Activated CD4-positive, alpha-beta T cell treated with anti-CD3 and anti-CD28 coated beads, Interleukin-2, amount 10 ng/mL, durations not matched to agents 7 days and 5 days (primary cell): ENCODE data around the gene SELPLG. TPM values are rescaled to one million over a fixed set of nuclear protein-coding genes. Genes with fewer than 3 reads are reported as not detected.
"Not testable (repeated sequence)": the region's sequence is repeated elsewhere in the genome, so short reads cannot be mapped to it uniquely, and the experiment has no call there.

Source experiments
- CTCF ChIA-PET: fragments of 350-600 bp; sonication (Branson Sonifier 250); formaldehyde crosslinking; loops from one replicate; lab custom pipeline; 2021; ENCODE audit warnings: antibody characterized with exemption; lab: Charles Lee
- POLR2A ChIA-PET: fragments of 350-600 bp; sonication (Branson Sonifier 250); formaldehyde crosslinking; loops from one replicate; lab custom pipeline; 2021; ENCODE audit warnings: antibody characterized with exemption; lab: Charles Lee
- DNase-seq: peaks from one replicate; pipeline ENCODE4 v3.0.0-alpha.2; 2020
- H3K27ac Mint-ChIP-seq: one replicate; pipeline ENCODE4 v1.8.0; 2021; ENCODE audit warnings: mild to moderate bottlenecking, moderate library complexity, mixed read lengths
- H3K27me3 Mint-ChIP-seq: one replicate; pipeline ENCODE4 v1.8.0; 2021; ENCODE audit warnings: mixed read lengths
- H3K36me3 Mint-ChIP-seq: one replicate; pipeline ENCODE4 v1.8.0; 2021; ENCODE audit warnings: low read depth, mixed read lengths
- H3K4me1 Mint-ChIP-seq: one replicate; pipeline ENCODE4 v1.8.0; 2021; ENCODE audit warnings: mixed read lengths
- H3K4me3 Mint-ChIP-seq: one replicate; pipeline ENCODE4 v1.8.0; 2021; ENCODE audit warnings: mild to moderate bottlenecking, moderate library complexity, mixed read lengths
- H3K9me3 Mint-ChIP-seq: one replicate; pipeline ENCODE4 v1.8.0; 2021; ENCODE audit warnings: mixed read lengths
- total RNA-seq, 2 experiments: library from RNA; stranded (reverse); gene quantifications; one replicate each; pipeline ENCODE4 v1.2.3, GENCODE V29; 2021

SELPLG gene
- total RNA-seq, 2 experiments from 2014 or later: 207 to 214 TPM

- H3K27ac Mint-ChIP-seq: no peak overlapping the region
- POLR2A ChIA-PET: no interaction called here
- H3K36me3 Mint-ChIP-seq: no peaks in the 10 kb centered on the region
- no peaks in the 10 kb centered on the region for H3K27me3 Mint-ChIP-seq
- H3K4me3 Mint-ChIP-seq: no peak overlapping the region
- no peaks in the 10 kb centered on the region for H3K9me3 Mint-ChIP-seq
- CTCF ChIA-PET: interaction anchor here (1.2 to 3.3 kb wide), 2 partner anchors 24 to 28 kb away, joined by 3 to 17 read pairs; no protein-coding TSS in a partner anchor
- DNase-seq: no peak
- peaks cover 25% of the 10 kb centered on the region for H3K4me1 Mint-ChIP-seq
Observed at GRCh38 chr12:108667349-108667748, 33.7 kb upstream of the SELPLG start.

- H3K27ac Mint-ChIP-seq: no peak overlapping the region
- no peaks in the 10 kb centered on the region for H3K36me3 Mint-ChIP-seq
- ChIA-PET CTCF (interaction anchor here (1.2 to 3.3 kb wide), 8 partner anchors 14 to 436 kb away, joined by 3 to 17 read pairs (median 4); no protein-coding TSS in a partner anchor), POLR2A (no interaction called here)
- H3K4me1 Mint-ChIP-seq: peaks cover 25% of the 10 kb centered on the region
- no peak for DNase-seq
- H3K27me3 Mint-ChIP-seq: no peaks in the 10 kb centered on the region
- H3K9me3 Mint-ChIP-seq: no peaks in the 10 kb centered on the region
- H3K4me3 Mint-ChIP-seq: no peak overlapping the region
Observed at GRCh38 chr12:108666401-108666881, 32.7 kb upstream of the SELPLG start.

GRCh38 chr12:108665608-108666202 lies 32.0 kb upstream of the SELPLG start:
- Mint-ChIP-seq H3K27ac (no peak overlapping the region), H3K9me3 (no peaks in the 10 kb centered on the region), H3K27me3 (no peaks in the 10 kb centered on the region), H3K36me3 (no peaks in the 10 kb centered on the region), H3K4me1 (peaks cover 25% of the 10 kb centered on the region), H3K4me3 (no peak overlapping the region)
- ChIA-PET CTCF (interaction anchor here (0.7 to 3.3 kb wide), 15 partner anchors 13 to 436 kb away, joined by 3 to 17 read pairs (median 4); partner anchors contain the start of genes ISCU and SART3), POLR2A (no interaction called here)
- no peak for DNase-seq

- H3K27ac Mint-ChIP-seq: peak overlapping the region; percentile 83
- H3K4me3 Mint-ChIP-seq: no peak overlapping the region
- peaks cover 25% of the 10 kb centered on the region for H3K4me1 Mint-ChIP-seq
- H3K9me3 Mint-ChIP-seq: no peaks in the 10 kb centered on the region
- no peaks in the 10 kb centered on the region for H3K27me3 Mint-ChIP-seq
- H3K36me3 Mint-ChIP-seq: no peaks in the 10 kb centered on the region
- ChIA-PET POLR2A (interaction anchor here (0.6 to 0.9 kb wide), 2 partner anchors 32 to 273 kb away, joined by 3 read pairs; no protein-coding TSS in a partner anchor), CTCF (interaction anchor here (0.6 to 3.3 kb wide), 39 partner anchors 8 to 396 kb away, joined by 3 to 21 read pairs (median 3); partner anchors contain the start of genes ISCU and SART3)
- peak; percentile 89 for DNase-seq
Observed at GRCh38 chr12:108664338-108665258, 30.9 kb upstream of the SELPLG start.

GRCh38 chr12:108663324-108664015 lies 29.8 kb upstream of the SELPLG start:
- Mint-ChIP-seq H3K36me3 (peaks cover 3% of the 10 kb centered on the region), H3K27ac (peak overlapping the region; percentile 39), H3K4me1 (peaks cover 25% of the 10 kb centered on the region), H3K9me3 (no peaks in the 10 kb centered on the region), H3K4me3 (no peak overlapping the region), H3K27me3 (no peaks in the 10 kb centered on the region)
- no peak for DNase-seq
- ChIA-PET POLR2A (interaction anchor here (0.6 to 0.9 kb wide), 2 partner anchors 31 to 274 kb away, joined by 3 read pairs; no protein-coding TSS in a partner anchor), CTCF (interaction anchor here (0.6 to 2.0 kb wide), 16 partner anchors 14 to 289 kb away, joined by 3 to 21 read pairs (median 5); partner anchors contain the start of genes ISCU and SART3)

- H3K27me3 Mint-ChIP-seq, H3K4me1 Mint-ChIP-seq, DNase-seq, H3K4me3 Mint-ChIP-seq, H3K9me3 Mint-ChIP-seq, H3K27ac Mint-ChIP-seq, POLR2A ChIA-PET: not testable (repeated sequence)
- peaks cover 17% of the 10 kb centered on the region for H3K36me3 Mint-ChIP-seq
- CTCF ChIA-PET: interaction anchor here (0.8 kb wide), 1 partner anchor 33 kb away, joined by 4 read pairs; no protein-coding TSS in a partner anchor
Observed at GRCh38 chr12:108658115-108658514, 24.4 kb upstream of the SELPLG start.

GRCh38 chr12:108657130-108657745 lies 23.5 kb upstream of the SELPLG start:
- Mint-ChIP-seq H3K4me3 (no peak overlapping the region), H3K4me1 (no peaks in the 10 kb centered on the region), H3K36me3 (peaks cover 17% of the 10 kb centered on the region), H3K27ac (no peak overlapping the region), H3K9me3 (no peaks in the 10 kb centered on the region), H3K27me3 (no peaks in the 10 kb centered on the region)
- CTCF ChIA-PET: no interaction called here
- DNase-seq: no peak
- POLR2A ChIA-PET: no interaction called here

GRCh38 chr12:108656247-108656646 lies 22.6 kb upstream of the SELPLG start:
- POLR2A ChIA-PET, H3K27me3 Mint-ChIP-seq, H3K27ac Mint-ChIP-seq, H3K4me3 Mint-ChIP-seq, H3K4me1 Mint-ChIP-seq, DNase-seq, H3K9me3 Mint-ChIP-seq: not testable (repeated sequence)
- CTCF ChIA-PET: interaction anchor here (1.7 kb wide), 1 partner anchor 39 kb away, joined by 3 read pairs; no protein-coding TSS in a partner anchor
- peaks cover 20% of the 10 kb centered on the region for H3K36me3 Mint-ChIP-seq

GRCh38 chr12:108655812-108656175 lies 22.1 kb upstream of the SELPLG start:
- peaks cover 20% of the 10 kb centered on the region for H3K36me3 Mint-ChIP-seq
- H3K4me1 Mint-ChIP-seq, POLR2A ChIA-PET, H3K27me3 Mint-ChIP-seq, H3K9me3 Mint-ChIP-seq, H3K4me3 Mint-ChIP-seq, H3K27ac Mint-ChIP-seq, DNase-seq: not testable (repeated sequence)
- CTCF ChIA-PET: interaction anchor here (1.7 kb wide), 1 partner anchor 38 kb away, joined by 3 read pairs; no protein-coding TSS in a partner anchor

GRCh38 chr12:108654622-108655021 lies 20.9 kb upstream of the SELPLG start:
- H3K27ac Mint-ChIP-seq, DNase-seq, H3K4me3 Mint-ChIP-seq, H3K9me3 Mint-ChIP-seq, POLR2A ChIA-PET, H3K4me1 Mint-ChIP-seq, H3K27me3 Mint-ChIP-seq: not testable (repeated sequence)
- H3K36me3 Mint-ChIP-seq: peaks cover 20% of the 10 kb centered on the region
- CTCF ChIA-PET: interaction anchor here (0.9 to 1.7 kb wide), 3 partner anchors 9 to 146 kb away, joined by 3 read pairs; no protein-coding TSS in a partner anchor

- CTCF ChIA-PET: interaction anchor here (0.9 to 1.3 kb wide), 4 partner anchors 11 to 147 kb away, joined by 3 read pairs; partner anchors contain the start of gene SELPLG
- Mint-ChIP-seq H3K27ac (no peak overlapping the region), H3K4me3 (no peak overlapping the region), H3K27me3 (no peaks in the 10 kb centered on the region), H3K4me1 (peaks cover 3% of the 10 kb centered on the region), H3K9me3 (no peaks in the 10 kb centered on the region), H3K36me3 (peaks cover 20% of the 10 kb centered on the region)
- DNase-seq: no peak
- POLR2A ChIA-PET: no interaction called here
Observed at GRCh38 chr12:108653922-108654321, 20.2 kb upstream of the SELPLG start.
